Suppressor macrophage treated with lipopolysaccharide for 4 hours (primary cell): ENCODE results near the gene TMC8.
"Not testable (repeated sequence)": the region's sequence is repeated elsewhere in the genome, so short reads cannot be mapped to it uniquely, and the experiment has no call there.

ENCODE experiments used
- DNase-seq: peaks from one replicate; pipeline ENCODE4 v3.0.0-alpha.2; 2020

Gene TMC8

DNA sequence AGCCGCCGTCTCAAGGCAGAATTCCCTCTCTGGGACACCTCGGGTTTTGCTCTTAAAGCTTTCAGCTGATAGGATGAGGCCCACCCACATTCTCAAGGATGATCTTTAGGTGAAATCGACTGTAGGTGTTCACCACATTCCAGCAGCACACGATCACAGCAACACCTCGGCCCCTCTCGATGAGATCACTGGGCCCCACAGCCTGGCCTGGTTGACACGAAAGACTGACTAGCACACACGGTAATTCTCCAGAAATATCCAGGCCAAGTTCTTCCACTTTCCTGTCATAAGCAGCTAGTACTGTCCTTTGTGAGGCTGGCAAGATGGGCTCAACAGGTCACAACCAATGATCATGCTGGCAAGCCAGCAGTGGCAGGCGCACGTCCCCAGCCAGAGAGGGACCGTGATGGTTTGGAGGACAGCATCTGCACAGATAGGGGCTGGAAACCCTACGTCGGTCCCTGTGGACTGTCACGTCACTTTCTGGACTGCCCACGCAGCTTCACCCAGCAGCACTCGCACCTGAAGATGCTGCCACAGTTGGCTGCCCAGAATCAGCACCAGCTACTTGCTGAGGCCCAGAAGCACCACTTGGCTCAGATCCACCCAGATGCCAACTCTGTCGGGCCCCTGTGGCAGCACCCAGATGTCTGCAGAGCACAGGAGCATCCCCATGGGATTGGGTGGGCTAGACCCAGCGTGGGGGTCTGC lies 19.4 kb upstream of the TMC8 start:
- DNase-seq = no peak

DNA sequence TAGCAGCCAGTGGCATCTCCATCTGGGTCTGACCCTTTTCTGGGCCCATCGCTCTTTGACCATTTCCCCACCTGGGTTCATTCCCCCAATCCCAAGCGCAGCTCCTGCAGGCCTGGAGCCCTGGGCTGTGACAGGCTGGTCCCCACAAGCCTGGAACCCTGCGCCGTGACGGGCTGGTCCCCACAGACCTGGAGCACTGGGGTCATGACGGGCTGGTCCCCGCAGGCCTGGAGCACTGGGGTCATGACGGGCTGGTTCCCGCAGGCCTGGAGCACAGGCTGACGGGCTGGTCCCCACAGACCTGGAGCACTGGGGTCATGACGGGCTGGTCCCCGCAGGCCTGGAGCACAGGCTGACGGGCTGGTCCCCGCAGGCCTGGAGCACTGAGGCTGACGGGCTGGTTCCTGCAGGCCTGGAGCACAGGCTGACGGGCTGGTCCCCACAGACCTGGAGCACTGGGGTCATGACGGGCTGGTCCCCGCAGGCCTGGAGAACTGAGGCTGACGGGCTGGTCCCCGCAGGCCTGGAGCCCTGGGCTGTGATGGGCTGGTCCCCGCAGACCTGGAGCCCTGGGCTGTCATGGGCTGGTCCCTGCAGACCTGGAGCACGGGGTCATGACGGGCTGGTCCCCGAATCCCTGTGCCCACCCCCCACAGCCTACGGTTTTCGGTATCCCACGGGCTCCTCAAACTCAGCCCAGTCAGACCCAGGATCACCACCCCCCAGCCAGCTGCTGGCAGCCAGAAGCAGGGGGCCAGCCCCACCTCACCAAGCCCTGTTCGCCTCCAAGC lies 18.6 kb upstream of the TMC8 start:
- no peak for DNase-seq

DNA sequence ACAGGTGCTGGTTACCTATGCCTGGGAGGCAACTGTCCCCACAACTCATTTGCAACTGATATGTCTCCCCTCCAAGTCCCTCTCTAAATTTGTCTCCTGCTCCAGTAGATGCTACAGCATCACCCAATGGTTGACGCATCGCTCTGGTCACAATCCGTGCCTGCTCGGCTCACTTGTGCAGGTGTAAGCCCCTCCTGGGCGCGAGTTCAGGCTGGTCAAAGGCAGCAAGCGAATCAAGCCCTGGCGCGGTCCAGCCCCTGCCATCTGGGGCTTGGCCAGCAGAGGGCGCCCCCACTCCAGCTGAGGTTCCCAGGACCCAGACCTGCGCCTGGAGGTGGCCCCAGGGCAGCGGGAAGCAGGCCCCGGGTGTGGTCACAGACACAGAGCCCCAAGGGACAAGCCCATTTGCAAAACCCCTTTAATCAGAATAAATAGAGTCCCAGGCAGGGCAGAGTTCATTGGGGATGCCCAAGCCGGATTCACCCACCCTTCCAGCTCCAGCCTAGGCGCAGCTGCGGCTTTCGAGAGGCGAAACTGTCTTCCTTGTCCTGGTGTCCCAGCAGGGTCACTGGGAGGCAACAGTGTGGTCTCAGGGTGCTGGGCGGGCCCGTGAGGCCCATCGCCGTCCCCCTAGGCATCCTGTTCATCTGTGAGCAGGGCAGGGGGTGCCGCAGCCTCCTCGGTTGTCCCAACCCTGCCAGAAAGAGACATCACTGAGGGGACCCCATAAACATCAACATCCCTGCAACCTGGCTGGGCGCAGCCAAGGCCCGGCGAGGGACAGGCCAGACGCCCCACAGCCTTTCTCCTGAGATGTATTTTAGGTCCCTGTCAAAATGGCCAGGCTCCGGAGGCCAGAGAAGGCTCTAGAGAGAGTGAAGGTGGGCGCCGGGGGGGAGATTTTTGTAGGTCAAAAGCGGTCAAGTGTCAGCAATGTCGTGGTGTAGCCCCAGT lies 17.8 kb upstream of the TMC8 start:
- peak; percentile 80 for DNase-seq

DNA sequence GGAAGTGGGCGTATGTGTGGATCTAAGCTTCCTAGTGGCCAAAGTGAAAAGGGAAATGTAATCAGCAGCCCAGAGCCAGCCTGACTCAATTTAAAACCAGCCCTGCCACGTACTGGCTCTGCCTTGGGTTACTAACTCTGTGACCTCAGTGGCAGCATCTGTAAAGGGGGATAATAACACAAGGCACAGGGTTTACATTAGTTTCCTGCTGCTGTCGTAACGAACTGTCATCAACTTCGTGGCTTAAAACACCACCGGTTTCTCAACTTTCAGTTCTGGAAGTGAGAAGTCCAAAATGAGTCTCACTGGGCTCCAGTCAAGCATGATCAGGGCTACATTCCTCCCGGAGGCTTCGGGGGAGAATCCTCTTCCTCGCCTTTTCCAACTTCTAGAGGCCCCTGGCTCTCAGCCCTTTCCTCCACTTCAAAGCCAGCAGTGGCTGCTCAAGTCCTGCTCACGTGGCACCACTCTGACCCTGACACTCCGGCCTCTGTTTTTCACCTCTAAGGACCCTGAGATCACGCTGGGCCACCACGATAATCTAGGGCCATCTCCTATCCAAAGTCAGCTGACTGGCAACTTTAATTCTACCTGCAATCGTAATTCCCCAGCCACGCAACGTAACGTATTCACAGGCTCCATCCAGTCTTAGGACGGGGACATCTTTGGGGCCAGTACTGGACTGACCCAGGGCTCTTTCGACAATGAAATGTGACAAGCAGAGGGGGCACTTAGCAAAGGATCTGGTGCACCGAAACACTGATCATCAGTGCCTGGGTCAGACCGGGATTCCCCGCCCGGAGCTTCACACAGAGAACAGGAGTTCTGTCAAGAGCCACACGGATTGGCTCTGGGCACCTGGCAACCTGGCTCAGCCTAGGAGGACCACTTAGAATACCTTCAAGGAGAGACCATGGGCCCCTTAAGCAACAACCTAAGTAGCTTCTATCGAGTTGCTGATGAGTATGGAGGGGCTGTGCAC lies 16.5 kb upstream of the TMC8 start:
- peak; percentile 85 for DNase-seq

DNA sequence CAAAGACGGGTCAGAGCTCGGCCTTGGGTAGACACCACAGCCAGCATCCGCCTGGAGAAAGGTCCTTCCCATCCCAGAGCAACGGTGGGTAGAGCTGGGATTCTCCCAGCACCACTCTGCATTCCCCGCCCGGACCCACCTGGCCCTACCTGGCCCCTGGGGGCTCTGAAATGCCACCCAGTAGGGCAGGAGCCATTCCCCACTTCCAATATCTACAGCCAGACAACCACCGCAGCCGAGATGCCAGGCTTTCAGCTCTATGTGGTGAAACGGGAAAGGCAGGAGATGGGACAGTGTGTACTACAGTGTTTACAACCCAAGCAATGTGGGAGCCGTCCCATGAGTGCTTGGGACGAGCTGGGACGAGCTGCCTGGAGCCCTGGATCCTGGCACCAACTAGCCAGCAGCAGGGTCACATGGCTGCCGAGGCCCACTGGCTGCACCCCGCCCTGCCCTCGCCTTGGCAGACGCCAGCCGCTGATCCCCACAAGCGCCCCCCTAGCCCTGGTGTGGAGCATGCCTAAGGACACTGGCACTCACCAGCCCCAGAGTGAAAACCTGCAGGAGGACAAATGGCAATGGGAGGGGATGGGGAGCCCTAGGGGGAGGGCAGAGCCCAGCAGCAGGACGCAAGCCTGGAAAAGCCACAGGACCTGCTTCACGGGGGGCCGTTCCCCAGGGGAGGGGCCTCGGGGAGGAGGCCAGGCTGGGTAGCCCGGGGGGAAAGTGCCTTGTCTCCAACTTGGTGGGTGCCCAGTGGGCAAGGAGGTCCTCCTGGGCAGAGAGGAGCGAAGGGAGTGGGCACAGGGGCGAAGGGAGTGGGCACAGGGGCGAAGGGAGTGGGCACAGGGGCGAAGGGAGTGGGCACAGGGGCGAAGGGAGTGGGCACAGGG lies 15.5 kb upstream of the TMC8 start:
- DNase-seq = no peak

DNA sequence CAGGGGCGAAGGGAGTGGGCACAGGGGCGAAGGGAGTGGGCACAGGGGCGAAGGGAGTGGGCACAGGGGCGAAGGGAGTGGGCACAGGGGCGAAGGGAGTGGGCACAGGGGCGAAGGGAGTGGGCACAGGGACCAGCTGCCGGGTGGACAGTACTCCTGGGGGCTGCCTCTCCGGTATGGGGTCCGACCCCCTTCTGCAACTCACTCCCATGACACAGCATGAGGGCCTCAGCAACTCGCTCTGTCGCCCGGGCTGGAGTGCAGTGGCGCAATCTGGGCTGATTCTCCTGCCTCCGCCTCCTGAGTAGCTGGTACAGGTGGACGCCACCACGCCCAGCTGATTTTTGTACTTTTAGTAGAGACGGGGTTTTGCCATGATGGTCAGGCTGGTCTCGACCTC lies 14.8 kb upstream of the TMC8 start:
- not testable (repeated sequence) for DNase-seq

DNA sequence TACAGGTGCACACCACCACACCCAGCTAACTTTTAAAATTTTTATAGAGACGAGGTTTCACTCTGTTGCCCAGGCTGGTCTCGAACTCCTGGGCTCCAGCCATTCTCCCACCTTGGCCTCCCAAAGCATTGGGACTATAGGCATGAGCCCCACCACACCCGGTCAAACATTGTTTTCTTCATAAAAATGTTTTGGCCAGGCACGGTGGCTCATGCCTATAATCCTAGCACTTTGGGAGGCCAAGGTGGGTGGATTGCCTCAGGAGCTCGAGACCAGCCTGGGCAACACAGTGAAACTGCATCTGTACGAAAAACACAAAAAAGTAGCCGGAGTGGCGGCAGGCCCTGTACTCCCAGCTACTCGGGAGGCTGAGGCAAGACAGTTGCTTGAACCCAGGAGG lies 14.2 kb upstream of the TMC8 start:
- DNase-seq = no peak

DNA sequence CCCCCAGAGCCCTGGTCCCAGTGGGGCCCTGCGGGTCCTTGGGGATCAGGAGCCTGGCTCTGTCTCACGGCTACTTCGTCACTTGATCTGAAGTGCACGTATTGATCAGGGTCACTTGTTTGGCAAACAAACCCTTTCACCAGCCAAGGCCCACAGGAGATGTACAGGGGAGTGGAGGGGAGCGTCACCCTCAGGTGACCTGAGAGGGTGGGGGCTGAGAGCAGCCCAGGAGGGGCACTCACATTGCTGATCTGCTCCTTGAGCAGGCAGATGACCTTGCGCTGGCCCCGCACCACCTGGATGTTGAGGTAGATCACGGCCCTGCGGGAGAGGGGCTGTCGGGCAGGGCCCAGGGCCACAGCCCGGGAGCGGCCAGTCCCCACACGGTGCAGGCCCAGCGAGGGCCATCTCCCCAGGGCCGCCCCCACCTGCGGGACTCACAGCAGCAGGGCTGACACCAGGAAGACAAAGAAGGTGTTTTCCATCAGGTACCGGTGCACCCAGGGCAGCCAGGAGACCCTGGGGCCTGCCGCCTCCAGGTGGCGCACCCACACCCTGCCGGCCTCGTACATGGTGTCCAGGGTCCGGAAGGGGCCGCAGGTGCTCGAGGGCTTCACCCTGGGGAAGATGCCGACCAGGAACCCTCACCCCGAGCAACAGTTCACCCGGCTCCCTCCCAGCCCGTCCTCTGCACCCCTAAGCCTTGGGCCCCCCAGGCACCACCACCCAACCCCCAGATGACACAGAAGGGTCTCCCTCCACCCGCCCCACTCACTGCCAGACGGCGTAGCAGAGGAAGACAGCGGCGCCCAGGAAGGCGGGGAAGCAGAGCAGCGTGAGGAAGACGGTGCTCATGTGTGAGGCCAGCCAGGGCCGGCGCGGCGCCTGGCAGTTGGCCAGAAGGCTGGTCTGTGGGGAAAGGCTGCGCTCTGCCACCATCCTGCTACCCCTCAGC lies 13.3 kb upstream of the TMC8 start:
- no peak for DNase-seq

DNA sequence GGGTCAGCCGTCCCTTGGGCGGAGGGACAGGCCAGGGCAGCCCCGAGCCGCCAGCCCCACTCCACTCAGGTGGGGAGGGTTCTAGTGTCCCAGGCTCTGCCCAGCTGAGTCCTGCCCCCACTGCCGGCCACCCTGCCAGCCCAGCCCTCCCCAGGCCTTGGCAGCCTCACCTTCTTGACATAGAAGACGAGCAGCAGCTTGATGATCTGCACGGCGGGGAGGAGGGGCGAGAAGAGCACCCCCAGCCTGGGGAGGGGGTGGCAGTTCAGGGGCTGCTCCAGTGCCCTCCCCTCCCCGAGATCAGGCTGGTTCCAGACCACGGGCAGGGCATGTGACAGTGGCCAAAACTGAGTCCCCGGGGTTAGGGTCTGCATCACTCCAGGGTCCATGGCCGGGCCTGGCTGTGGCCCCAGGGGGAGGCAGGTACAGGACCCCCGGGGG lies 11.8 kb upstream of the TMC8 start:
- no peak for DNase-seq

DNA sequence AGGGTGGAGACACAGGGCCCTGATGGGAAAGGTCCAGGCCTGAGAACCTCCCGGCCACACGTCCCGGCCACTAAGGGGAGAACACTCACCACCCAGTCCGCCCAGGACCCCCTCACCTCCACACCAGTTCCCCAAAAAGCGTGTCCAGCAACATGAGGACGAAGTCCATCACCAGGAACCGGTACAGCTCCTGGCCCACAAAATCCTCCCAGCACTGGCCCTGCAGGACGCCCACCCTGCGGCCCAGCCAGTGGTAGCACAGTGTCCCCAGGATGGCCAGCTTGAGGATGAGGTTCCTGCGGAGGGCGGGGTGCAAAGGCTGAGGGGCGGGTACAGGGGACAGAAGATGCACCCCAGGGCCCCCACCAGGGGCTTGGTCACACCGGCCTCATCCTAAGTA lies 10.0 kb upstream of the TMC8 start:
- DNase-seq = no peak

DNA sequence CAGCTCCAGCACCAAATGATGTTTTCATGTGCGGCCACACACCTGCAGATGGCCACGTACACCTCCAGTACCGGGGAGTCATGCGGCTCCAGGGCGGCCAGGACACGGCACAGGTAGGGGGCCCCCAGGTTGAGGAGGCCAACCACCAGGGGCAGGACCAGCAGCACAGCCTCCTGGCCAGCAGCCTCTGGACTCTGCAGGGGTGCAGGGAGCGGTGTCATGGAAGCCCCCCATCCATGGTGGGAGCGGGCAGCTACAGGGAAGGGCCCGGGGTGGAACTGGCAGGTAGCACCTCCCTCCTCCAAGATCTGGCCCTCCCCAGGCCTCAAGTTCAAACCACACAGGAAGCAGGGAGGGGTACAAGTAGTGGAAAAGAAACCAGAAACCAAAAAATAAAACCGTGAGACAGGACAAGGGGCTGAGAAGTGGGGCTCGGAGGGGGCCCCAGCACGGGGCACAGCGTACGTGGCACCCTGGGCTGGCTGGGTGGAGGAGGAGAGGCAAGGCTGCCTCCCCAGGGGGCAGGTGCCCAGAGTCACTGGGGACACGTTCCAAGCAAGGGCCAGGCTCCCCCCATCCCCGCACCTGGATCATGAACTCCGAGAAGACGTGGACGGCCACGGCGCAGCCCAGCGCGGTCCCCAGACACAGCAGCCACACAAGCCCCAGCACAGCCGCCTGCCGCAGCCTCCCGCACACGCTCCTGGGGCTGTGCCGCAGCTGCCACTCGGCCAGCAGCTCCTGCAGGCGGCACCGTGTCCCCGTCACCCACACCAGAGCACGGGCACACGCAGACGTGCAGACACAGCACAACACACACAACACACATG lies 9.4 kb upstream of the TMC8 start:
- no peak for DNase-seq

DNA sequence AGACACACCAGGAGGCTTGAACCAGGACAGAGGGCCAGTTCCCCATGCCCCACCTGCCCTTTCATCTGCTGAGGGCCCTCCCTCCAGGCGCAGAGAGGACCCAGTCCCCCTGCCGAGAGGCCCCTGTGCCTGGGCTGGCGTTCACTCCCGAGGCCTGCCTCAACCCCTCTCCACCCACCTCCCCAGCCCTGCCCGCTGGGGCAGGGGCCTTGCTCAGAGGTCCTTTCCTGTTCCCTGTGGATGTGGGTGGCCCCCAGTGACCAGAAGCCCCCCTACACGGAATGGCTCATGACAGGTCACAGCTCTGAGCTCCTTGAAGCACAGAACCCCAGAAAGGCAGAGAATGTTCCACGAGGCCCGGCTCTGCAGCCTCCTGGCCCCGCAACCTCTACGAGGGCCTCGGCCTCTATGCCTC lies 8.8 kb upstream of the TMC8 start:
- no peak for DNase-seq

DNA sequence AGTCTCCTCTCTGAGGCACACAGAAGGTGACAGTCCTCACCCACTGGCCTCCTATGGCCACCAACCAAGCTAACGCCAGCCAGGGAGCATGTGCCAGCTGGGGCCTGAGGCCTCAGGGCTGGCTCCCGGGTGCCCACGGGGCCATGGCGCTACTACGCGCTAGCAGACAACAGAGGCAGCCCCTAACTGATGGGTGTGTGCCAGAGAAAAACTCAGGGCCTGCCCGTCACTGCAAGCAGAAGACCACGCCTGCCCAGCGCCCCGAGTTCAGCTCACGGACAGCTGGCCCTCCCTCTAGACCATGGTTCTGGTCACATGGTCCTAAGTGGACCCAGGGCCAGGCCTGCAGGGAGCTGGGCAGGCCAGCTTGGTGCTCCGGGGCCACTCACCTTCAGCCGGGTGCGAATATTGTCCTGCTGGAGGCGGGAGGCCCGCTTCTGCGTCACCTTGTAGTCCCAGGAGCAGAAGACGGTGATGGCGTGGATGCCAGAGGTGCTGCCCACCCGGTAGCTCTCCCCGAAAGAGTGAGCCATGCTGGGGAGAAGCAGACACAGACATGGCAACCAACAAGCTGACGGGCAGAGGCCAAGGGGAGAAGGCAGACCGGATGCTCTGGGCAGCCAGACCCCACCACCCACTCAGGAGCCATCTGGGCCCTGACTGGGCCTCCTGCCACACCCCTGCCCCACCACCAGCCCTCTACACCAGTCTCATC lies 8.2 kb upstream of the TMC8 start:
- no peak for DNase-seq

DNA sequence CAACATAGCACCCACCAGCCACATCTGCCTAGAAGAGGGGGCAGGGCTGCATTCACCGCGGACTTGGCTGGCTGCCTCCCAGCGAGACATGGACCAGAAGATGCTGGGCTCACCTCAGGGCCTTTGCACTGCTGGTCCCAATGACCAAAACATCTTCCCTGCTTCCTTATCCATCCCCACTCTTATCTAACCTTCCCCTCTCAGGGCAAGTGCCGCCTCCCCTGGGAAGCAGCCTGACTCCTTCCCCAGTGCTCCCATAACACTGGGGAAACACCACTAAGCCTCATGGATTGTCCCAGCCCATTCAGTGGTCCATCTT lies 7.7 kb upstream of the TMC8 start:
- no peak for DNase-seq

DNA sequence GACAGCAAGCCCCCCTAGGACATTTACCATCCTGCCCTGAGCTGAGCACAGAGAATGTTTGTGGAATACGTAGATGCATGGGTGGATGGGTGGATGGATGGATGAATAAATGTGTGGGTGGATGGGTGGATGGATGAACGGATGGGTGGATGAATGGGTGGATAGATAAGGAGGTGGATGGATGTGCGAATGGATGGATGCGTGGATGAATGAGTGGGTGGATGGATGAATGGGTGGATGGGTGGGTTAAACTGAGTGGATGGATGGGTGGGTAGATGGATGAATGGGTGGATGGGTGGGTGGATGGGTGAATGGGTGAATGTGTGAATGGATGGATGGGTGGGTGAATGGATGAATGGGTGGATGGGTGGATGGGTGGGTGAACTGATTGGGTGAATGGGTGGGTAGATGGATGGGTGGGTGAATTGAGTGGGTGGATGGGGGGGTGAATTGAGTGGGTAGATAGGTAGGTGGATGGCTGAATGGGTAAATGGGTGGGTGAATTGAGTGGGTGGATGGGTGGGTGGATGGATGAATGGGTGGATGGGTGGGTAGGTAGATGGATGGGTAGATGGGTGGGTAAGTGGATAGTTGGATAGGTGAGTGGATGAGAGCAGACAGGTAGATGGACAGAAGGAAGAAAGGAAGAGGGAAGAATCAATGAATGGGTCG lies 7.2 kb upstream of the TMC8 start:
- no peak for DNase-seq

DNA sequence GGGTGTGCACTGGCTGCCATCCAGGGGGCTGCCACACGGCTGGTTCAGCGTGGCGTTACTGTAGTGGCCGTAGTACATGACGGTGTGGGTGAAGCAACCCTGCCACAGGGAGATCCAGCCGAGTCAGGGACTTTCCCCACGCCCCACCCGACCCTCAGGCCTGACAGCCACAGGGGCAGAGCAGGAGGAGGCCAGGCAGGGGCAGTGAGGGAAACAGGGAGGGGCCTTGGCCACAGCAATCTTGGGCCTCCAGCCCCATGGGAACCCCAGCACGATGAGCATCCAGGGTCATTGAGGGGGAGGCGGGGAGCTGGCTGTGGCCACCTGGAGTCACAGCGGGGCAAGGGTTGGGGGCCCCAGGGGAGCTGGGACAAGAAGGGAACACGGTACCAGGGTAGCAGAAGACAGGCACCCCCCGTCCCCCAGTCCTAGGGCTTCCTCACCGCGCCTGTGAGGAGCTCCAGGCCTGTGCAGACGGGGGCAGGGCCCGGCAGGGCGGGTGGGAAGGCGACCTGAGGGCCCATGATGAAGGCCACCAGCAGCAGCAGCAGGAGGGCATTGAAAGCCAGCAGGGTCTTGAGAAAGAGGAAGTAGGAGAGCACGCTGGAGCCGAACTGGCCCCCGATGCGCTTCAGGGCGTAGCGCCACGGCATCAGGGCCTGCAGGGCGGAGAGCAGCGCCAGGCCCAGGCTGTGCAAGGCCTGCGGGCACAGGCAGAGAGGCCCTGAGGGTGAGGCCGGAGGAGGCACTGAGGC lies 6.3 kb upstream of the TMC8 start:
- peak; percentile 70 for DNase-seq

DNA sequence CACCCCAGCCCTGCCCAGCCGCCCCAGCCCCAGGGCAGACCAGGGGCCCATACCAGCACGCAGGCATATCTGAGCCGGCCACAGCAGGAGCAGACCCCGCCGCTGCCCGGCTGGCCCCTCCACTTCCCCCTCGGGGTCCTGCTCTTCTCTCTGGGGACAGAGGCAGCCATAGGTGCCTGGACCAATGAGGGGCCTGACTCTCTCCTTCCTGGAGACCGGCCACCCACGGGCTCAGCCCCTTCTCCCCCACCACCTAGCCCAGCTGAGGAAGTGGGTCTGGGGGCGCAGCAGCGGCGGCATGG lies 5.8 kb upstream of the TMC8 start:
- DNase-seq = no peak
